ENCODE measurements around the gene CDC25A.

CDC25A gene

DNA sequence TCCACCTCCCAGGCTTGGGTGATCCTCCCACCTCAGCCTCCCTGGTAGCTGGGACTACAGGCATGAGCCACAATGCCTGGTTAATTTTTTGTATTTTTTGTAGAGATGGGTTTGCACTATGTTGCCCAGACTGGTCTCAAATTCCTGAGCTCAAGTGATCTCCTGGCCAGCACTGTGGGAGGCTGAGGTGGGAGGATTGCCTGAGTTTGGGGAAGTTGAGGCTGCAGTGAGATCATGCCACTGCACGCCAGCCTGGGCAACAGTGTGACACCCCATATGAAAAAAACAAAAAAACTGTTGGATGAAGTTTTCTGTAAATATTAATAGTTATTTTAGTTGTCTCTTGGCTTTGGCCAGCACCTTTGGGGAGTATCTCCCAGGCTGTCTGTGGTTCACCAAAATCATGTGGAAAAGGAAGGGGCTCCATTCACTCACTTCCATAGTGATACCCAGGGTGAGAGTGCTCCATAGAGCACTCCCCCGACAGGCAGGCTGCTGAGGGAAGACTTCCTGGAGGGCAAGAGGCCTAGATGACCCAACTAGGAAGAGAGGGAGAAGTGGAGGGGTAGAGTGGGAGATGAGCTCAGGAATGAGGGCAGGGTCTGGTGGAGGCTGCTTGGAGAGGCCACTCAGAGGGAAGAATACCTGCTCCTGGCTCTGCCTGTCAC is 47.1 kb downstream of the CDC25A start:
- no peak for DNase-seq

DNA sequence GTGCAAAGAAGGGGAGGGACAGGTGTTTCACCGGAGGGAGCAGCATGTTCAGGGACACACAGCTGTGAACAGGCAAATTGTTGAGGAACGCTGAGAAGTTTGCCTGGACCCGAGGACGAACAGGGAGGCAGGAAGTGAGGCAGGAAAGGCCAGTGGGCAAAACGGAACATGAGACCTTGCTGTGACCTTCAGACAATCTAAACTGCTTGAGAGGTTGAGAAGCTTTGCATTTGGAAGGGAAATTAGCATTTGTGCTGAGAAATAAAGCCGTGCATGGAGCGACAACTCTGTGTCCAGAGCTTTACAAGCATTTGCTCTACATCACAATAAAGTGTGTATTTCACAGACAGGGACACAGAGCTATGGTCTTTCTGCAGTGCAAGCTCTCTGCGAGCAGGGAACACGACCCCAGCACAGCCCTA is 47.9 kb downstream of the CDC25A start:
- no peak for DNase-seq

DNA sequence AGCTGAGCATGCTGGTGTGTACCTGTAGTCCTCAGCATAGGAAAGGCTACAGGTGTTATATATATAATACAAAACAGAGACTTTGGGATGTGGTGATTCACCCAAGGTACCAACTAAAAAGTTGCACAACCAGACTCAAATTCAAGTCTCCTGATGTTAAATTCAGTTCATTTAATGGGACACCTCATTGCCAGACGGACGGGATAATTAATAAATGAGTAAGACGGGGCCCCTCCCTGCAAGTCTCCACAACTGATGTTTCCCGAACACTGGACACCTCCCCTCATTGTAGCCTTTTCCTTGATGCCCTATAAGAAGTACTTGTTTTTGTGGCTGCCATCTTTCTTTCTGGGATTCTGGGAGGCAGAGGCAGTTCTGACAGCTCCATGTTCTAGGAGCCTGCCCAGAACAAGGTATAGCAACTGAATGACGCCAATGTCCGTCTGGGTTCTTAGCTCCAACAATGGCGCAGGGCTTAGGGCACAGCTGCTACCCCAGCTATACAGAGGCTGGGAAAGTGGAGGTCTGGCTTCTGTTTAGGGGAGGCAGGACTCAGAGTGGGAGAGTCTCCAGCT is 50.7 kb downstream of the CDC25A start:
- DNase-seq = no peak

DNA sequence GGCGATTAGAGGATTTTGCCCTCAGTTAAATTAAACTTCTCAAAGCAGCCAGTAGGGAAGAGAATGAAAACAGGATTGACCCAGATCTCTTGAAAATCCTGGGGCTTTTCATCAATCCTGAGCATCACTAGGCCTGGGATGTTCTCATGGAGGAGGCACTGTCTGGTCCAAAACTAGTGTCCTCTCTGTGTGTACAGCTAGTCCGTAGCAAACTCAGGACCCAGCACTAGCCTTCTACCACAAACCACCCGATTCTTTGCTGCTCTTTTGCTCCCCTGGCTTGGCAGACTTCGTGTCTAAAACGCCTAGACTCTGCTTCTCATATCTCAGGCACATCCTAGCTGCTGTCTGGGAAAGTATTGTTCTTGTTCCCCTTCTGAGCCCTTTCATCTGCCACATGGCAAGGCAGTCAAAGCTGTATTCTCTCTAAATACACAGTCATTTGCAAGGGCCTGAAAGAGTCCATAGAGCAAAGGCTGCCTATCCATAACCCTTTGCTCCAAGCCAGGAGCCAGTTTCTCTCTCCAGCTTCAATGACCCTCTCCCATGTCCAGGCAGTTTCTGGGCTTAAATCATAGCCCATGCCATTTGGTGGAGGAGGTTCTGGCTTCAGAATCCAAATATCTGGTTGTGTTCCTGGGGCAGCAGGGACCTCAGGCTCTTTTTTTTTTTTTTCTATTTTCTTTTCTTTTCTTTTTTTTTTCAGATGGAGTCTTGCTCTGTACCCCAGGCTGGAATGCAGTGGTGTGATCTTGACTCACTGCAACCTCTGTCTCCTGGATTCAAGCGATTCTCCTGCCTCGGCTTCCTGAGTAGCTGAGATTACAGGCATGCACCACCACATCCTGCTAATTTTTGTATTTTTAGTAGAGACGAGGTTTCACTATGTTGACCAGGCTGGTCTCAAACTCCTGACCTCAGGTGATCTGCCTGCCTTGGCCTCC is 52.4 kb downstream of the CDC25A start:
- no peak for DNase-seq

DNA sequence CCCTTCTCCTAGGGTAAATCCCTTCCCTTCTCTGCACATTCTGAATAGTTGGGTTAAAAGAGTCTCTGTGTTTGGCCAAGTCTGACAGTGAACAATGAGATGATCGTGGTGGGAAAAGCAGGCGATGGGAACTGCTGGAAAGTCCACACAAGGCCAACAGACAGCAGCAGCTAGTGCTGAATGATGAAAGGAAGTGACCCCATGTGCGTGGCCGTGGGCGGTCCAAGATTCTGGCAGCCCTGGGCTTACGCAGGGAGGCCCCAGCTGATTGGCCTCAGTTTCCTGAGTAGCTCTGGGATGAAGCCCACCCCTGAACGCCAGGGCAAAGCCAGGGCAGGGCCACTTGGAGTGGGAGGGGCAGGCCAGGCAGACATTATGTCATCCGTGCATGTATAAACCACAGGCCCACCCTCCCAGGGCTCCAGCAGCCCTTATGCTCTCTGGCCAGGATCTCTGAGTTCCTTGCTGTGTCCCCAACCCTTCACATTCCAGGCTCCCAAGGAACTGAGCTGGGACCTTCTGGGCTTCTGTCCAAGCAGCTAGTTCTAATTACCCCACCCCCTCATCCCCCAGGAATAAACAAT is 57.8 kb downstream of the CDC25A start:
- DNase-seq = no peak

DNA sequence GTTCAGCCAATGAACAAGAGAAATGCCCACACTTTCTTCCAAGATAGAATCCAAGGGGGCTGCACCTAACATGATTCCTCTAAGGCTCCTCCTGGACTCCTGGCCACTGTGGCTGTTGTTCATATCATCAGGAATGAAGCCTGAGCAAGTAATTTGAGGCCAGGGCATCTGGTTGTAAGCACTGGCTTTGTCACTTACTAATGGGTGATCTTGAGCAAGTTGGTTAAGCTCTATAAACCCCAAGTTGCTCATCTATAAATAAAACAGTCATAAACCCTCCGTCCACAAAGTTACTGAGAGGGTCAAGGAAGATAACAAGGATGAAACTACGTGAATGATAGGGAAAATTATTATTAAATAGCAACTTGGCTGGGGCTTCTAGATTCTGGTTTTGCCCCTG is 58.3 kb downstream of the CDC25A start:
- no peak for DNase-seq

DNA sequence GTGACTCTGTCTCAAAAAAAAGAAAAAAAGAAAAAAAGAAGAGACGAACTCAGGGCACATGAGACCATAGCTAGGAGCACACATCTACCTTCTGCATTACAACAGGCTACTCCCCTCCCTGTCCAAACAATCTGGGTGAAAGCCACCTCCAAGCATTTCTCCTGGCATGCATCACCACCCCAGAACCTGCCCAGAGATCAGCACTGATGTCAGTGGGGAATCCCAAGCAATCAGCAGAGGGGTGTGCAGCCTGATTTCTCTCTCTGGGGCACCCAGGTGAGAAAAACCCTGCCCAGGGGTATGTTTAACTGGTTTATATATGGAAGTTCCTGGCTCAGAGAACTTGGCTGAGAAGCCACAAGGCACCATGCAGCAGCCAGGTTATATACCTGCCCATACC is 59.4 kb downstream of the CDC25A start:
- DNase-seq = no peak

DNA sequence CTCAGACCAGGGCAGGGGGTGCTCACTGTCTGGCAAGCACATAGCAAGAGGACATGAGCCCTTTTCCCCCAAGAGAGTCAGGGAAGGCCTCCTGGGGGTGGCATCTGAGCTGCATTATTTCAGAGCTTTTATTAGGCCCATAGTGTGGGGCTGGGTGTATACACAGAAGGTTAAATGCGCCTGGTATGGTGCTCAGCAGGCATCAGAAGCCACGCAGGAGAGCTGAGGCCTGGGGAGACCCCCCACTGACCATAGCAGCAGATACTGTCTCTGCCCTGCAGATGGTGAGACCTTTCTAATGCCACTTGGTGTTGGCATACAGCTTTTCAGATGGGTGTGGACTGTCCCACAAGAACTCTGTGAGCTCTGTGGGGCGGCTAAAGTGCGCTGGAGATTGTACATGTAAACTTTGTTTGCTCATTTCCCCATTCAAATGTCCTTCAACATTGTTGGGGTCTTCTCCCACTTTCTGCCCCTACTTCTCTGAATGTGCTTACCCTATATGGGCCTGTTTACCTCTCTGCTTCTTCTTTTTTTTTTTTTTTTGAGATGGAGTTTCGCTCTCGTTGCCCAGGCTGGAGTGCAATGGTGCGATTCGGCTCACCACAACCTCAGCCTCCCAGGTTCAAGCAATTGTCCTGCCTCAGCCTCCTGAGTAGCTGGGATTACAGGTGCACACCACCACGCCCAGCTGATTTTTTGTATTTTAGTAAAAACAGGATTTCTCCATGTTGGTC is 62.2 kb downstream of the CDC25A start:
- DNase-seq = no peak

DNA sequence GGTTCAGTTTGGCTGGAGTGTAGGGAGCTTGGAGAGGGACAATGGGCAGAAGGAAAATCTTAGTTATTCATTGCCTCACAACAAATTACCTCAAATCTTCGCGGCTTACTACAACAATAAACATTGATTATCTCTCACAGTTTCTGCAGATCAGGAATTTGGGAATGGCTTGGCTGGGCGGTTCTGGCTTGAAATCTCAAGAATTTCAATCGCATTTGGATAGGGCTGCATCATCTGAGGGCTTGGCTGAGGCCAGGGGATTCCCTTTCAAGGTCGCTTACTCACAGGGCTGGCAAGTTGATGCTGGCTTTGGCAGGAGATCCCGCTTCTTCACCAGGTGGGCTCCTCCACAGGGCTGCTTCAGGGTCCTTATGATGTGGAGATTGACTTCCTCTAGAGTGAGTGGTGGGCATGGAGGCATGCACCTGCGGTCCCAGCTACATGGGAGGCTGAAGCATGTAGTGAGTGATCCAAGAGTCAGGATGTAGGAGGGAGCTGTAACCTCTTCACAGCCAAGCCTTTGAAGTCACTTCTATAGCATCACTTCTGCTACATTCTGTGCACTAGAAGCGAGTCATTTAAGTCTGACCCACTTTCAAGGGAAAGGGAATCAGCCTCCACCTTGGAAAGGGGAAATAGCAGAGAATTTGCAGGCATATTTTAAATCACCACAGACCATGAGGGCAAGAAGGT is 63.1 kb downstream of the CDC25A start:
- DNase-seq = no peak

DNA sequence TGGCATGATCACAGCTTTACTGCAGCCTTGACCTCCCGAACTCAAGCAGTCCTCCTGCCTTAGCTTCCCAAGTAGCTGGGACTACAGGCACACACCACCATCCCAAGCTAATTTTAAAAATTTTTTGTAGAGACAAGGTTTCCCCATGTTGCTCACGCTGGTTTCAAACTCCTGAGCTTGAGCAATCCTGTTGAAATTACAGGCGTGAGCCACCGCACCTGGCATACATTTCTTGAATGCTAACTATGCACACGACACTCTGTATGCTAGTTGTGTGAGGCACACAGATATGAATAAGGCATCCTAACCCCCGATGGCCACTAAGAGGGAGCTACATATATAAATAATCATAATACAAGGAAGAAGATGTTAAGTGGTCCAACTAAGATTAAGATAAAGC is 64.9 kb downstream of the CDC25A start:
- DNase-seq = no peak

DNA sequence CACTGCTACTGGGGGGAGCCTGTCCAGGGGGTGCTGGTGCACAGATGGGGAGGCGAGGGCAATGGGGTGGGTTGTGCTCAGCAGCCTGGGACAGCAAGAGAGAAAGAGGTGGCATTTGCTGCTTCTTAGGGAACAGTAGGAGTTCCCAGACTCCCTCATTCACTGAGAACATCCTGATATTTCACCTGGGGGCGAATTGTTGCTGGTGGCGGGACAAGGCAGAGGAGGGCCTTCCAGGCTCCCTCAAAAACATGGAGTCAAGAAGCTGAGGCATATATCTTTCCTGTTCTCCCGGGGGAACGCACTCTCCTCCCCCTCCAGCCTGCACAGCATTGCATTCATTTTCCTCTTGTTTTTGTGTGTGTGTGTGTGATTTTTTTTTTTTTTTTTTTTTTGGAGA is 65.7 kb downstream of the CDC25A start:
- DNase-seq = no peak

DNA sequence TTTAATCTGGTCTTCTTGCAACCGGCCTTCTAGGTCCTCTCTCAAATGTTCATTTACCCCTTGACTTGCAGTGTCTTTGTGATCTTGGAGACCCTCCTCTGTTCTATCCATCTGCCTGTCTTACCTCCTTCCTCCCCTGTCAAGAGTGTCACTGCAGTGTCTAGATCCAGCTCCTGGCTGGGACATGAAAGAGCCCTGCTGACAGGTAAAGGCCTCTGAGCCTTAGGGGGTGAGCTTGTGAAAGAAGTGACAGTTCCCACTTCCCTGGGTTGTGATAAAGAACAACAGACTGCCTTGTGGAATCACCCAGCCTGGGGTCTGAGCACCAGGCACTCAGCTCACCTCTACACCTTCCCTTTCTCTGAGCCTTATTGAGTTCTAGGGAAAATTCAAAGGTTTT is 68.0 kb downstream of the CDC25A start:
- no peak for DNase-seq

DNA sequence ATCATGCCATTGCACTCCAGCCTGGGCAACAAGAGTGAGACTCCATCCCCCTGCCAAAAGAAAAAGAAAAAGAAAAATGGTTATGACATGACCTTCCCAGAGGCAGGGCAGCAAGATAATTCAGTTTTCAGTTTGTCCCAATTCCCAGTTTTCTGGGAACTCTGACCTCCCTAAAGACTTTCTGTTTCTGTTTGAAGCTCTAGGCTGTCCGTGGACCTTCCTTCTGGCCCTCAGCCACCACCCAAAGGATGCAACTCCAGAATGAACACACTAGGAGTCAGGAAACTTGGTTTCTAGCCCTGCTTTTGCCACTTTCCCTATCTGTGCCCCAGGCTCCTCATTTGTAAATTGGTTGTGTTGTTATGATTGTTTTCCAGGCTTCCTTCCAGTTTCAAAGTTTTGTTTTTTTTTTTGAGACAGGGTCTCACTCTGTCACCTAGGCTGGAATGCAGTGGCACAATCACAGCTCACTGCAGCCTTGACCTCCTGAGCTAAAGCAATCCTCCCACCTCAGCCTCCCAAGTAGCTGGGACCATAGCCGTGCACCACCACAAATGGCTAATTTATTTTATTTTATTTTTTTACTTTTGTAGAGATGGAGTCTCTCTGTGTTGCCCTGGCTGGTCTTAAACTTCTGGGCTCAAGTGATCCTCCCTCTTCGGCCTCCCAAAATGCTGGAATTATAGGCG is 68.6 kb downstream of the CDC25A start:
- no peak for DNase-seq

DNA sequence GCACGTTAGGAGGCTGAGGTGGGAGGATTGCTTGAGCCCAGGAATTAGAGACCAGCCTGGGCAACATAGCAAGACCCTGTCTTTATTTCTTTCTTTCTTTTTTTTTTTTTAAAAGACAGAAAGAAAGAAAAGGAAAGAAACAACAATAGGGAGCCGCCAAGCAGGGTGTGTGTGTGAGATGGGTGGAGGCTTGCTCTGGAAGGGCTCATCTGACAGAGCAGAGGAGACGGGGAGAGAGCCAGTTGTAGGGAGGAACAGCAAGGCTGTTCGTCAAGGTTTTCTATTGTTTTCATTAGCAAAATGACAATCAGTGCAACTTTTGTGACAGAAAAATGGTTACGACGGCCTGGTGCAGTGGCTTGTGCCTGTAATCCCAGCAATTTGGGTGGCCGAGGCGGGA is 69.3 kb downstream of the CDC25A start:
- no peak for DNase-seq

DNA sequence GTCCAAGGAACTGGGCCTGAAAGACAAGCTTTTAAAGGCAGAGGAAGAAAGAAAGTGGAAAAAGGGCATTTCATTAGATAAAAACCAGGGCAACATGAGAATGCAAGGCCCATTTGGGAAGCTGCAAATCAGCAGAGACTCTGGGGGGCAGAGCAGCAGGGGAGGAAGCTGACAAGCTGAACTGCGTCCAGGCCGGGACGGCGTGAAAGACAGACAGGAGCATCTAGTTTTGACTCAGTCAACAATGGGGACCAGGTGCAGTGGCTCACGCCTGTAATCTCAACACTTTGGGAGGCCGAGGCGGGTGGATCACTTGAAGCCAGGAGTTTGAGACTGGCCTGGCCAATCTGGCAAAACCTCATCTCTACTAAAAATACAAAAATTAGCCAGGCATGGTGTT is 69.9 kb downstream of the CDC25A start:
- DNase-seq = no peak

DNA sequence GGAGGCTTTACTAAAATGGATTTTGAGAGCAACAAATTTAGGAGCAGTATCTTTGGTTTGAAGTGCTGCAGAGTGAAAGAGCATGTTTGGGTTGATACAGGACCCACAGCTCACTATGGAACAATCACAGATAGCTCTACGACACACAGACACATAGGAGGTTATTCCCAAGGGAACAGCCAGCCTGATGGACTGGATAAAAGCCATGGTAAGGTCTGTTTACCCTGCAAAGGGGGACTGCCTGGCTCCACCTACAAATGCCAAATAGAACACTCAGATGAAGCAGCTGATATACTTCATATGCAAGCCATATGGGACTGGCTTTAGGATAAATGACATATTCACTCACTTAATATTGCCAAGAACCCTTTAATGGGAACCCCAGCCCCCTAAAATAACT is 75.4 kb downstream of the CDC25A start:
- DNase-seq = no peak

DNA sequence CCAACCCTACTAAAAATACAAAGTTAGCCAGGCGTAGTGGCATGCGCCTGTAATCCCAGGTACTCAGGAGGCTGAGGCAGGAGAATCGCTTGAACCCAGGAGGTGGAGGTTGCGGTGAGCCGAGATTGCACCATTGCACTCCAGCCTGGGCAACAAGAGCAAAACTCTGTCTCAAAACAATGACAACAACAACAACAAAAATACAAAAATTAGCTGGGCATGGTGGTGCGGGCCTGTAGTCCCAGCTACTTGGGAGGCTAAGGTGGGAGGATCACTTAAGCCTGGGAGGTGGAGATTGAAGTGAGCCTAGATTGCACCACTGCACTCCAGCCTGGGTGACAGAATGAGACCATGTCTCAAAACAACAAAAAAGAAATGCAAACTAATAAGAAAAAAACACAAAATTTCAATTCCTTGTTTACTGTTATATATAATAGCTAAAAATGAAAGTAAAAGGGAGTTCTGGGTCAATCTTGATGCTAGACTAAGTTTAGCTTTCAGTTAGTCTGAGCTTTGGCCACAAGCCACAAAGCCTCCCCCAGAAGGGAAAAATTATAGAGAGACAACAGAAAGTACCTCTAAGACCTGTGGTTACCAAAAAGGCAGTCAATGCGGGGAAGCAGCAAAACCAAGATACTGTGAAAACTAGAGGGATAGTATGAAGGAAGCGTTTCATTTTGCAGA is 76.0 kb downstream of the CDC25A start:
- peak; percentile 7 for DNase-seq

DNA sequence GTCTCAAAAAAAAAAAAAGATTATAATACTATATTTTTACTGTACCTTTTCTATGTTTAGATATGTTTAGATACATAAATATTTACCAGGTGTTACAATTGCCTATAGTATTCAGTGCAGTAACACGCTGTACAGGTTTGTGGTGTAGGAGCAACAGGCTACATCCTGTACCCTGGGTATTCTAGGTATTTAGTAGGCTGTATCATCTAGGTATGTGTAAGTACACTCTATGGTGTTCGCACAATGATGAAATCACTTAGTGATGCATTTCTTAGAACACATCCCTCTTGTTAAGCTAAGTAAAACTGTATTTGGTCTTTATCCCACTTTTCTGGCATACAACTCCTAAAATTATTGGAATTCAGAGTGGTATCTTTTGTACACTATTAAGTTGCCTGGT is 77.8 kb downstream of the CDC25A start:
- DNase-seq = no peak

DNA sequence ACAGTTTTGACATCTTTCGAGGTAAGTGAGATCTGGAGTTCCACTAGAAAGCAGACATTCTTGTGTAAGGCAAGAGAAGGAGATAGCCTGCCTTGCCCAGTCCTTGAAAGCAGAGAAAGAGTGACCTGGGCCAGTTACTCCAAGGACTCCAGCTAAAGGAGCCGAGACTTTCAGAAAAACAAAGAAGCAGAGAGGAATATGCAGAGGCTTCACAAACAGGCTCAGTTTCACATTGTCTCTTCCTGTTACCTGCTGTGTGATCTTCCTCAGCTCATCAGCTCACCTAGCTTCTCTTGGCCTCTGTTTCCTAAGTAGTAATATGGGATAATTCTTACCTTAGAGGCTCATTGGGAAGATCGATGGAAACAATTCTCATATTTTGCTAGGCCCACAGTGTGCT is 81.0 kb downstream of the CDC25A start:
- DNase-seq = no peak
